GM12878 (cell line): Measurements from ENCODE around the gene PLAAT3. TPM values are rescaled to one million over a fixed set of nuclear protein-coding genes. Genes with fewer than 3 reads are reported as not detected.

Experiments
- ATAC-seq: fragments of 200-7000 bp; cut with Tn5 transposase; 3 replicates; pipeline ENCODE4 v1.9.1; 2020; ENCODE audit warnings: mild to moderate bottlenecking, moderate library complexity
- BruUV-seq: library from RNA; stranded (reverse); fragments of 400-500 nt; replicated peaks from 2 replicates; lab custom pipeline; 2021; lab: Mats Ljungman, UMichigan
- CTCF ChIA-PET: fragments of 300-600 bp; sonication (Branson Sonifier 250); formaldehyde crosslinking; extraction: SDS; loops from one replicate; lab custom pipeline; 2021; ENCODE audit warnings: inconsistent platforms; lab: Yijun Ruan, JAX
- POLR2A ChIA-PET: fragments of 350-600 bp; formaldehyde crosslinking; extraction: SDS; loops from one replicate; lab custom pipeline; 2021; ENCODE audit warnings: inconsistent platforms; lab: Charles Lee
- RAD21 ChIA-PET: fragments of 300-600 bp; sonication (Branson Sonifier 250); formaldehyde crosslinking; loops from one replicate; lab custom pipeline; 2023; ENCODE audit warnings: antibody characterized with exemption; ENCODE audit not compliant: unreplicated experiment; lab: Charles Lee
- SMC1A ChIA-PET: fragments of 300-600 bp; sonication (Branson Sonifier 250); formaldehyde crosslinking; loops from one replicate; lab custom pipeline; 2023; ENCODE audit not compliant: unreplicated experiment, uncharacterized antibody; lab: Charles Lee
- DNase-seq: peaks from one replicate; pipeline ENCODE4 v3.0.0-alpha.2; 2011; ENCODE audit warnings: low read depth, low spot score
- FAIRE-seq: peaks from 3 replicates; lab custom pipeline; 2011; peaks lifted over from hg19 to GRCh38; lab: Jason Lieb, UNC
- H2AFZ ChIP-seq: 2 replicates; pipeline ENCODE4 v1.6.0; 2011; ENCODE audit warnings: low read depth, low read length, control low read depth; ENCODE audit not compliant: control insufficient read depth
- H3K27ac ChIP-seq: 2 replicates; pipeline ENCODE4 v1.5.1; 2011; ENCODE audit warnings: control low read depth; ENCODE audit not compliant: control insufficient read depth, insufficient read depth
- H3K27me3 ChIP-seq, 2 experiments: replicated peaks in 1 of 2; 2 replicates each; pipeline versions ENCODE4 v1.6.0 to v1.6.1; 2011; ENCODE audit warnings: low read length in 1 of 2; ENCODE audit not compliant: control insufficient read depth in 2 of 2, insufficient read depth in 2 of 2
- H3K36me3 ChIP-seq, 2 experiments: 2 replicates each; pipeline ENCODE4 v1.5.1; 2011; ENCODE audit warnings: low read length in 1 of 2; ENCODE audit not compliant: control insufficient read depth in 2 of 2, insufficient read depth in 2 of 2
- H3K4me1 ChIP-seq: 2 replicates; pipeline ENCODE4 v1.6.1; 2011; ENCODE audit warnings: mild to moderate bottlenecking, low read length, moderate library complexity, mixed read lengths; ENCODE audit not compliant: control insufficient read depth, insufficient read depth
- H3K4me2 ChIP-seq: 2 replicates; pipeline ENCODE4 v1.6.0; 2011; ENCODE audit warnings: control low read depth; ENCODE audit not compliant: control insufficient read depth, insufficient read depth
- H3K4me3 ChIP-seq: fragments of 200-600 bp; sonication (generic); 2 replicates; pipeline ENCODE4 v1.5.1; 2016
- H3K79me2 ChIP-seq: 2 replicates; pipeline ENCODE4 v1.6.0; 2011; ENCODE audit warnings: low read length; ENCODE audit not compliant: control insufficient read depth, insufficient read depth
- H3K9ac ChIP-seq: 2 replicates; pipeline ENCODE4 v1.8.0; 2011; ENCODE audit warnings: low read length, control low read depth, mixed read lengths; ENCODE audit not compliant: control insufficient read depth, insufficient read depth
- H3K9me3 ChIP-seq: replicated peaks from 3 replicates; pipeline ENCODE4 v1.5.1; 2011; ENCODE audit warnings: mild to moderate bottlenecking, low read length; ENCODE audit not compliant: control insufficient read depth, insufficient read depth
- H4K20me1 ChIP-seq: 2 replicates; pipeline ENCODE4 v1.6.0; 2011; ENCODE audit not compliant: control insufficient read depth, insufficient read depth
- BHLHE40 ChIP-seq, 2 experiments: fragments of 450-650 bp in 1 of 2; IDR thresholded peaks; 2 replicates each; pipeline ENCODE4 v1.6.1; 2011 to 2017; ENCODE audit warnings: low read depth in 2 of 2, borderline replicate concordance in 1 of 2, improper control_type of control experiment in 1 of 2, low read length in 1 of 2, mild to moderate bottlenecking in 1 of 2
- NFXL1 ChIP-seq: fragments of 450-650 bp; IDR thresholded peaks from 2 replicates; pipeline ENCODE4 v1.6.1; 2017; ENCODE audit warnings: antibody characterized with exemption, mild to moderate bottlenecking, borderline replicate concordance
- RB1 ChIP-seq: fragments of 450-650 bp; formaldehyde crosslinking; IDR thresholded peaks from 2 replicates; pipeline ENCODE4 v1.6.1; 2017; ENCODE audit warnings: mild to moderate bottlenecking, borderline replicate concordance
- TCF12 ChIP-seq: IDR thresholded peaks from 2 replicates; pipeline ENCODE4 v1.6.1; 2011; ENCODE audit warnings: low read depth, mild to moderate bottlenecking, low read length
- YBX1 ChIP-seq: fragments of 450-650 bp; IDR thresholded peaks from 2 replicates; pipeline ENCODE4 v1.6.1; 2016; ENCODE audit warnings: antibody characterized with exemption
- YY1 ChIP-seq: IDR thresholded peaks from 2 replicates; pipeline ENCODE4 v1.6.1; 2011; ENCODE audit warnings: low read depth, mild to moderate bottlenecking, low read length
- ZBTB33 ChIP-seq: fragments of 450-650 bp; IDR thresholded peaks from 2 replicates; pipeline ENCODE4 v1.6.1; 2017; ENCODE audit warnings: mild to moderate bottlenecking
- WGBS: methylation state at CpG from one replicate; pipeline ENCODE4 v1.1.6; 2016; ENCODE audit warnings: low lambda C conversion rate; ENCODE audit not compliant: insufficient replicate concordance, insufficient coverage; ENCODE audit errors: missing lambda C conversion rate; 5-methylcytosine and 5-hydroxymethylcytosine counted together
- in situ Hi-C: fragments of 300-500 bp; cut with MboI; formaldehyde crosslinking; loops from 9 replicates; pipeline ENCODE4 v1.14.3; 2018; ENCODE audit warnings: mixed read lengths
- intact Hi-C: fragments of 100-400 bp; cut with micrococcal nuclease; formaldehyde crosslinking; loops from one replicate; pipeline ENCODE4 v1.14.2; 2022; ENCODE audit not compliant: unreplicated experiment
- polyA plus RNA-seq, 11 experiments: library from polyadenylated mRNA; depleted of rRNA in 4 of 11; unstranded in 6 of 11; stranded (reverse) in 5 of 11; fragments of >200 nt; fragmentation: Nextera tagmentation in 4 of 11; fragmentation: Illumina TruSeq in 1 of 11; extraction: Ambion mirVana in 4 of 11; extraction: Trizol in 1 of 11; gene quantifications; 1 replicate in 1 of 11; 2 replicates in 10 of 11; pipeline versions ENCODE4 v1.2.1 to v1.2.3, GENCODE V29; 2011 to 2016; ENCODE audit warnings: inconsistent platforms in 2 of 11, missing spikeins in 2 of 11, low read depth in 1 of 11
- total RNA-seq, 4 experiments: library from RNA; depleted of rRNA in 3 of 4; stranded (reverse); fragments of >200 nt in 3 of 4; fragmentation: Illumina TruSeq in 1 of 4; extraction: Trizol in 1 of 4; gene quantifications; 2 replicates each; pipeline versions ENCODE4 v1.2.1 to v1.2.3, GENCODE V29; 2013 to 2021
- TF ChIP-seq, protein P1 (sequence below): fragments of 450-650 bp; IDR thresholded peaks from 2 replicates; pipeline ENCODE4 v1.6.1; 2017; ENCODE audit warnings: low read depth, mild to moderate bottlenecking, moderate library complexity
- TF ChIP-seq, protein P2 (sequence below): fragments of 450-650 bp; IDR thresholded peaks from 2 replicates; pipeline ENCODE4 v1.6.1; 2018; ENCODE audit warnings: mild to moderate bottlenecking, low read depth, moderate library complexity; ENCODE audit not compliant: partially characterized antibody
- TF ChIP-seq, protein P3 (sequence below): IDR thresholded peaks from 2 replicates; pipeline ENCODE4 v1.6.1; 2011; ENCODE audit warnings: borderline replicate concordance, low read depth, mild to moderate bottlenecking, moderate library complexity, mixed read lengths, low read length; ENCODE audit not compliant: insufficient read depth; ENCODE audit errors: extremely low read length
- TF ChIP-seq, protein P4 (sequence below): IDR thresholded peaks from 2 replicates; pipeline ENCODE4 v1.6.1; 2012; ENCODE audit warnings: low read depth, low read length, improper control_type of control experiment
- TF ChIP-seq, protein P5 (sequence below): IDR thresholded peaks from 2 replicates; pipeline ENCODE4 v1.6.1; 2012; ENCODE audit warnings: low read depth, low read length, improper control_type of control experiment

The PLAAT3 gene
- total and polyA plus RNA-seq, 10 of the 15 experiments (the other 5 are each of a cell fraction or from before 2014, with no cell fraction given), result 4.8 to 37.0 (median 14.8) TPM

GRCh38 chr11:63616953-63617352 is 2.7 kb upstream of the PLAAT3 start (continued):
- TF ChIP-seq, protein P1, sequence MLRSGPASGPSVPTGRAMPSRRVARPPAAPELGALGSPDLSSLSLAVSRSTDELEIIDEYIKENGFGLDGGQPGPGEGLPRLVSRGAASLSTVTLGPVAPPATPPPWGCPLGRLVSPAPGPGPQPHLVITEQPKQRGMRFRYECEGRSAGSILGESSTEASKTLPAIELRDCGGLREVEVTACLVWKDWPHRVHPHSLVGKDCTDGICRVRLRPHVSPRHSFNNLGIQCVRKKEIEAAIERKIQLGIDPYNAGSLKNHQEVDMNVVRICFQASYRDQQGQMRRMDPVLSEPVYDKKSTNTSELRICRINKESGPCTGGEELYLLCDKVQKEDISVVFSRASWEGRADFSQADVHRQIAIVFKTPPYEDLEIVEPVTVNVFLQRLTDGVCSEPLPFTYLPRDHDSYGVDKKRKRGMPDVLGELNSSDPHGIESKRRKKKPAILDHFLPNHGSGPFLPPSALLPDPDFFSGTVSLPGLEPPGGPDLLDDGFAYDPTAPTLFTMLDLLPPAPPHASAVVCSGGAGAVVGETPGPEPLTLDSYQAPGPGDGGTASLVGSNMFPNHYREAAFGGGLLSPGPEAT, result no peak

GRCh38 chr11:63613517-63614135 is 607 bp downstream of the PLAAT3 start:
- FAIRE-seq, result no peak
- no peaks in the 10 kb centered on the region for H3K79me2 ChIP-seq
- SMC1A ChIA-PET, result no interaction called here
- in situ Hi-C loops, result no loop called here
- peak; percentile 65 for ATAC-seq
- H3K36me3 ChIP-seq, result no peaks in the 10 kb centered on the region
- POLR2A ChIA-PET, result no interaction called here
- no peak for DNase-seq
- H2AFZ ChIP-seq, result peak overlapping the region; percentile 73
- H4K20me1 ChIP-seq, result no peaks in the 10 kb centered on the region
- CTCF ChIA-PET, result no interaction called here
- H3K9me3 ChIP-seq, result no peaks in the 10 kb centered on the region
- no peak overlapping the region for H3K27ac ChIP-seq
- H3K27me3 ChIP-seq, result no peaks in the 10 kb centered on the region; a peak in 1 of 4 replicates
- RAD21 ChIA-PET, result no interaction called here
- peak overlapping the region; percentile 75 for H3K4me3 ChIP-seq
- H3K4me2 ChIP-seq, result peak overlapping the region; percentile 98
- intact Hi-C loops, result no loop called here
- no TSS peak for BruUV-seq
- WGBS, result 8% methylated on average over 45 of the region's 45 CpGs
- H3K9ac ChIP-seq, result peak overlapping the region; percentile 35; the same call in 1 of the 2 replicates
- H3K4me1 ChIP-seq, result peaks cover 4% of the 10 kb centered on the region
- TF ChIP-seq, protein P2, sequence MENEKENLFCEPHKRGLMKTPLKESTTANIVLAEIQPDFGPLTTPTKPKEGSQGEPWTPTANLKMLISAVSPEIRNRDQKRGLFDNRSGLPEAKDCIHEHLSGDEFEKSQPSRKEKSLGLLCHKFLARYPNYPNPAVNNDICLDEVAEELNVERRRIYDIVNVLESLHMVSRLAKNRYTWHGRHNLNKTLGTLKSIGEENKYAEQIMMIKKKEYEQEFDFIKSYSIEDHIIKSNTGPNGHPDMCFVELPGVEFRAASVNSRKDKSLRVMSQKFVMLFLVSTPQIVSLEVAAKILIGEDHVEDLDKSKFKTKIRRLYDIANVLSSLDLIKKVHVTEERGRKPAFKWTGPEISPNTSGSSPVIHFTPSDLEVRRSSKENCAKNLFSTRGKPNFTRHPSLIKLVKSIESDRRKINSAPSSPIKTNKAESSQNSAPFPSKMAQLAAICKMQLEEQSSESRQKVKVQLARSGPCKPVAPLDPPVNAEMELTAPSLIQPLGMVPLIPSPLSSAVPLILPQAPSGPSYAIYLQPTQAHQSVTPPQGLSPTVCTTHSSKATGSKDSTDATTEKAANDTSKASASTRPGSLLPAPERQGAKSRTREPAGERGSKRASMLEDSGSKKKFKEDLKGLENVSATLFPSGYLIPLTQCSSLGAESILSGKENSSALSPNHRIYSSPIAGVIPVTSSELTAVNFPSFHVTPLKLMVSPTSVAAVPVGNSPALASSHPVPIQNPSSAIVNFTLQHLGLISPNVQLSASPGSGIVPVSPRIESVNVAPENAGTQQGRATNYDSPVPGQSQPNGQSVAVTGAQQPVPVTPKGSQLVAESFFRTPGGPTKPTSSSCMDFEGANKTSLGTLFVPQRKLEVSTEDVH, result no peak
- TF ChIP-seq RB1 (no peak), YBX1 (no peak), BHLHE40 (IDR thresholded peaks at IDR 0.05; ENCODE audit: borderline replicate concordance in 1 of 2, low read depth in 2 of 2, low read length in 1 of 2) (peak in 1 of 2 experiments; percentile 8; a peak in 1 of 4 replicates), TCF12 (0 out of 2 replicates have a peak, but pooled peaks have one; percentile 37), ZBTB33 (no peak), NFXL1 (no peak), YY1 (no peak)
- TF ChIP-seq, protein P3, sequence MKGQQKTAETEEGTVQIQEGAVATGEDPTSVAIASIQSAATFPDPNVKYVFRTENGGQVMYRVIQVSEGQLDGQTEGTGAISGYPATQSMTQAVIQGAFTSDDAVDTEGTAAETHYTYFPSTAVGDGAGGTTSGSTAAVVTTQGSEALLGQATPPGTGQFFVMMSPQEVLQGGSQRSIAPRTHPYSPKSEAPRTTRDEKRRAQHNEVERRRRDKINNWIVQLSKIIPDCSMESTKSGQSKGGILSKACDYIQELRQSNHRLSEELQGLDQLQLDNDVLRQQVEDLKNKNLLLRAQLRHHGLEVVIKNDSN, result peak; percentile 23
- TF ChIP-seq, protein P4, sequence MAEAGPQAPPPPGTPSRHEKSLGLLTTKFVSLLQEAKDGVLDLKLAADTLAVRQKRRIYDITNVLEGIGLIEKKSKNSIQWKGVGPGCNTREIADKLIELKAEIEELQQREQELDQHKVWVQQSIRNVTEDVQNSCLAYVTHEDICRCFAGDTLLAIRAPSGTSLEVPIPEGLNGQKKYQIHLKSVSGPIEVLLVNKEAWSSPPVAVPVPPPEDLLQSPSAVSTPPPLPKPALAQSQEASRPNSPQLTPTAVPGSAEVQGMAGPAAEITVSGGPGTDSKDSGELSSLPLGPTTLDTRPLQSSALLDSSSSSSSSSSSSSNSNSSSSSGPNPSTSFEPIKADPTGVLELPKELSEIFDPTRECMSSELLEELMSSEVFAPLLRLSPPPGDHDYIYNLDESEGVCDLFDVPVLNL, result no peak
- TF ChIP-seq, protein P5, sequence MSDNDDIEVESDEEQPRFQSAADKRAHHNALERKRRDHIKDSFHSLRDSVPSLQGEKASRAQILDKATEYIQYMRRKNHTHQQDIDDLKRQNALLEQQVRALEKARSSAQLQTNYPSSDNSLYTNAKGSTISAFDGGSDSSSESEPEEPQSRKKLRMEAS, result no peak
